GM10266 (cell line): ENCODE data around the gene NCOR1.

Experiments
- DNase-seq: peaks from one replicate; pipeline ENCODE4 v3.0.0; 2012; ENCODE audit errors: extremely low spot score
- TF ChIP-seq, protein P1 (sequence below): IDR thresholded peaks from 2 replicates; pipeline ENCODE4 v1.5.1; 2012; ENCODE audit warnings: mild to moderate bottlenecking, low read depth; ENCODE audit not compliant: control insufficient read depth, insufficient read depth; ENCODE audit errors: missing control alignments

Gene NCOR1

GRCh38 chr17:16080366-16080765 is 135.0 kb downstream of the NCOR1 start:
- TF ChIP-seq, protein P1, sequence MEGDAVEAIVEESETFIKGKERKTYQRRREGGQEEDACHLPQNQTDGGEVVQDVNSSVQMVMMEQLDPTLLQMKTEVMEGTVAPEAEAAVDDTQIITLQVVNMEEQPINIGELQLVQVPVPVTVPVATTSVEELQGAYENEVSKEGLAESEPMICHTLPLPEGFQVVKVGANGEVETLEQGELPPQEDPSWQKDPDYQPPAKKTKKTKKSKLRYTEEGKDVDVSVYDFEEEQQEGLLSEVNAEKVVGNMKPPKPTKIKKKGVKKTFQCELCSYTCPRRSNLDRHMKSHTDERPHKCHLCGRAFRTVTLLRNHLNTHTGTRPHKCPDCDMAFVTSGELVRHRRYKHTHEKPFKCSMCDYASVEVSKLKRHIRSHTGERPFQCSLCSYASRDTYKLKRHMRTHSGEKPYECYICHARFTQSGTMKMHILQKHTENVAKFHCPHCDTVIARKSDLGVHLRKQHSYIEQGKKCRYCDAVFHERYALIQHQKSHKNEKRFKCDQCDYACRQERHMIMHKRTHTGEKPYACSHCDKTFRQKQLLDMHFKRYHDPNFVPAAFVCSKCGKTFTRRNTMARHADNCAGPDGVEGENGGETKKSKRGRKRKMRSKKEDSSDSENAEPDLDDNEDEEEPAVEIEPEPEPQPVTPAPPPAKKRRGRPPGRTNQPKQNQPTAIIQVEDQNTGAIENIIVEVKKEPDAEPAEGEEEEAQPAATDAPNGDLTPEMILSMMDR, result no peak

DNA sequence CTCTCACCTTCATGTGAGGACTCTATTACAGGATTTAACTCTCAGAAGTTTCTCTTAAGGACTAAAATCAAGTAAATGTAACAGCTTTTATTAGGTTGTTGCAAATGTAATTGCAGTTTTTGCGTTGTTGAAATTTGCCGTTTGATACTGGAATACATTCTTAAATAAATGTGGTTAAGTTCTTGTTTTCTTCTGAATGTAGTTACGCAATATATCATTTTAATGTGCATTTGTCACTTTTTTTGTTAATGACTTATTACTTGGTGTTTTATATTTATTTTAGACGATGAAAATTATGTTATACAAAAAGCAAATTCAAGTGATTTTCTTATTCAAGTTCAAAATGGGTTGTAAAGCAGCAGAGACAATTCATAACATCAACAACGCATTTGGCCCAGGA is 139.4 kb downstream of the NCOR1 start:
- DNase-seq, result no peak
- TF ChIP-seq, protein P1, result no peak

More at GRCh38 chr17:16080366-16080765, 135.0 kb downstream of the NCOR1 start:
- DNase-seq, result no peak

DNA sequence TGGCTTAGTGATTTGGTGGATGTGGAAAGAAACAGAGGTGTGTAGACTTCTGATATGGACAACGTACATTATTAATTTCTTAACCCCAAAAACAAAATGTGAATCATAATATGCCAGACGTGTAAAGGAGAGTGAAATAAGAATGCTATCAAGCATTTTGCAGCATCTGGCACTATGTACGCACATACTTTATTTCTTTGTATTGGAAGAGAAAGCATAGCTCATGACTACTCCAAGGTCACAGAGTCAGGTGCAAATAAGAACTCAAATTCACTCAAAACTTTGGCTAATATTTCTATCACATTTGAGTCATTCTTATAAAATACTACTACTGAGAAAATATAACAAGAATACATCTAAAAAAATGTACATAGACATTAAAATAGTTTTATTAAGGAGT is 140.9 kb downstream of the NCOR1 start:
- DNase-seq, result no peak
- TF ChIP-seq, protein P1, result no peak

- DNase-seq, result no peak
- TF ChIP-seq, protein P1, result no peak
Observed at GRCh38 chr17:16073845-16074244, 141.5 kb downstream of the NCOR1 start.

- DNase-seq, result no peak
- TF ChIP-seq, protein P1, result no peak
Observed at GRCh38 chr17:16072031-16072430, 143.3 kb downstream of the NCOR1 start.

GRCh38 chr17:16068323-16068722 is 147.0 kb downstream of the NCOR1 start:
- DNase-seq, result no peak
- TF ChIP-seq, protein P1, result no peak

- TF ChIP-seq, protein P1, result no peak
- no peak for DNase-seq
Observed at GRCh38 chr17:16066125-16066524, 149.2 kb downstream of the NCOR1 start.
